ENCODE measurements around the gene SVOPL.

The SVOPL gene

GRCh38 chr7:138565451-138566114, 135.6 kb downstream of the SVOPL start:
- FAIRE-seq: no peak
- no peak for DNase-seq (ENCODE audit: low spot score)

DNA sequence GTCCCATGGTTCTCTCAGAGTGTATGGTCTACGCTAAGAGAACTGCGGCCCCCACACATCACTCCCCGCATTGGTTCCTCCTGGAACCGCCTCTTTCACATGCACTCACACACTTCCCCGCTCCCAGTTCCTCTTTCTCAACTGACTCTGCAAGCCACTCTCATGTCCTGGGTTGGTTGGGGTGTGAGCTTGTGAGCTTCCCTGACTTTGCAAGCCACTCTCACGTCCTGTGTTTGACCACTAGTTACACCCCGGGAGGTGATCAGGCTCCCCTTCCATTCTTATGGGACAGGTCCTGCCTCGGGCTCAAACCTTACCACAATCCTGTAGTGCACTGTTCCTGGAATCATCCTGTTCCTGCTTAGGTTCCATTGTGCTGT, 136.1 kb downstream of the SVOPL start:
- no peak for FAIRE-seq
- no peak for DNase-seq (ENCODE audit: low spot score)

DNA sequence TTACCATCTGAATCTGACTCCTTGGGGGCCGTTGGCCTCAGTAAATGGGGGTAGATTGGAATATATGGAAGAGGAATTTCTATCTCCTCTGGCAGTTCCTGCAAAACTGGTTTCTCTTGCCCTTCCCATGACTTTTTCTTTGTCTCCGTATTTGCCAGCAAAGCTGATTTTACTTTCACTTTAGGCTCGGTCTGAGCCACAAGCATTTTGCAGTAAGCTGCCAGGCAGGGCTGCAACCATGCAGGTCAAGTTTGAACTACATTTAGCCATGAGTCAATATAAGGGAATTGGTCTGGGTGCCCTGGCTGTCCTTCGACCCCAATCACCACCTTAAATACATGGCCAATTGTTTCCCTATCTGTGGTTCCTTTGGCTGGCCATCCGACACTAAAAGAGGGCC, 136.8 kb downstream of the SVOPL start:
- DNase-seq (ENCODE audit: low spot score): no peak
- FAIRE-seq: no peak

GRCh38 chr7:138563808-138564207, 137.4 kb downstream of the SVOPL start:
- DNase-seq (ENCODE audit: low spot score) (no peak), FAIRE-seq (no peak)

GRCh38 chr7:138559448-138559847, 141.7 kb downstream of the SVOPL start:
- no peak for DNase-seq (ENCODE audit: low spot score)
- FAIRE-seq: no peak

DNA sequence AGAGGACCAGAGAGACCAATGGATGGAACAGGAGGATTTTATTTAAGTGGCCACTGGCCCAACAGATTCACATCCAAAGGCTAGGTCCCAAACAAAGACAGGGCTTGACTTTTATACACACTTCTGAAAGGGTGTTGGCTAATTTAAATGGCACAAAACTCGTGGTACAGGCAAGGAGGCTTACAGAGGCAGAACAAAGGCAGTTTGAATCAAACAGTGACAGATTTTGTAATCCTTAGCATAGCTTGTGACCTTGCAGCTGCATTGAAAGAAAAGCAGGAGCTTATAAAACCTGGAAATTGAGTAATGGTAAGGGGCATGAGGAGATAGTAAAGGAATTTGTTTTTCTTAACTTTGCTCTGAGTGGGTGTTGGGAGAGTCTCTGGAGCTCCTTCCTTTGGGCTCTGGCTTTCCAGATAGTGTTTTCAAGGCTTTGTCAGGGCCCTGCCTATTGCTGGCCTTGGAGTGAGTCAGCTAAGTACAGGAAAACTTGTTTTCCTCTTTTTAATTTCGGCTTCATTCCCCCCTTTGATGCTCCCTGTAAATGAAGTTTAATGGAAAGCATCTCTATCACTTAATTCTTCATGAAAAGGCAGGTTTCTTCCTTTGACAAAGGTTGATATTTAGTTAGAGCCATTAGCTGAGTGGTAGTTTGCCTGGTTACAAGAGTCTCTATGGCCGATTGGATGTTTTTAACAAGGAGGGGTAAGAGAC, 144.2 kb downstream of the SVOPL start:
- DNase-seq (ENCODE audit: low spot score): no peak
- no peak for FAIRE-seq

DNA sequence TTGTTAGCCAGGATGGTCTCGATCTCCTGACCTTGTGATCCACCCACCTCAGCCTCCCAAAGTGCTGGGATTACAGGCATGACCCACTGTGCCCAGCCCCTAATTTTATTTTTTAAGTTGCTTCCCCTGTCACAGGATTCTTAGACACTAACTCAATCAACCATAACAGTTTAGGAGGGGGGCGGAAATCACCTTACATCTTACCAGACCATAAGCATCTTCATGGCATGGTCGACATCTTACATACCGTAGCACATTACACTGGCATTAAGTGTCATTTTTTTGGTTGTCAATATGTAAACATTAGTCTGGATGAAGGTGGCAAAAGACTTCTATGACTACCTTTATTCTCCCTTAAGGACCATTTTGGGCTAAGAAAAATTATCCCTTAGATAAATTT, 145.5 kb downstream of the SVOPL start:
- DNase-seq (ENCODE audit: low spot score): no peak
- no peak for FAIRE-seq

- FAIRE-seq (no peak), DNase-seq (ENCODE audit: low spot score) (no peak)
These were observed 146.5 kb downstream of the SVOPL start for GRCh38 chr7:138554674-138555073.

DNA sequence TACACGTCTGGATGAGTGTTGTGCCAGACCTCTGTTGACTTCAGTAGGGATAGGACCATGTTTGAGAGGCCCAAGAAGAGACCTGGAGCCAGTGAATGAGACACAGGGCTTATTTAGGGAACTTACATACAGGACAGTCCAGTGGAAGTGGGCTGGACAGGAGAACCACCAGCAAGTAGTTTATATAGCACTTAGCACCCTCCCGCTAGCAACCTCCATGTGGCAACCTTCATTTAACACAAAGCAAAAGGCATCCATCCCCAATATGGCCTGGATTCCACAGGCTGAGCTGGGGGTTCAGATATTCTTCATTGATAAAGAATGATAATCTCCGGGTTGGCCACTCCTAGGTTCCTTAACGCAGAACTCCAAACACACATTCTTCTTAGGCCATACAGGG, 147.4 kb downstream of the SVOPL start:
- FAIRE-seq (no peak), DNase-seq (ENCODE audit: low spot score) (no peak)

DNA sequence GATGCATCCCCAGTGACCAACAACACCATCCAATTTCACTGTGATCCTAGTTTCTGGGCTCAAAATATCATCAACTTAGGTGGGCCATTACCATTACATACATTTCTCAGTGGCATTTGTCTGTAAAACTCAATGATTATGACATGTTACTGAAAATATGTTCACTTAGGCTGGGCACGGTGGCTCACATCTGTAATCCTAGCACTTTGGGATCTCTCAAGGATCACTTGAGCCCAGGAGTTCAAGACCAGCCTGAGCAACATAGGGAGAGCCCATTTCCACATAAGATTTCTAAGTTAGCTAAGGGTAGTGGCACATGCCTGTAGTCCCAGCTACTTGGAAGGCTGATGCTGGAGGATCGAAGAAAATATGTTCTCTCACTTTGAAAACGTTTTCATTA, 150.1 kb downstream of the SVOPL start:
- no peak for DNase-seq (ENCODE audit: low spot score)
- FAIRE-seq: no peak

DNA sequence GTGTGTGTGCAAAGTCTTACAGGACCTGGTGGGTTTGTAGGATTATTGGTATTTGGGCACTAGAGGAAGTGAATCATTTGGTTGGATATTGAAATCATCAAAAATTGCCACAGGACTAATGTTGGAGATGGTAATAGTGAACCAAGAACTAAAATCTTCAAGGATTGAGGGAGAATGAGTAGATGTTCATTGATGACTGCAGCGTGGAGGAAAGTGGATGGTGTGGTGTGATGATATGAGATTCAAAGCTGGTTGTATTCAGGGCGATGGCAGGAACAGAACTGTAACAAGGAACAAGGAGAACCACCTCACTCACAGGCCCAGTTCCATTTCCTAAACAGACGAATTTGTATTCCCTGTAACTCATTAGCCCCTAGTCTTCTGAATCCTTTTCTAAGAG, 150.8 kb downstream of the SVOPL start:
- DNase-seq (ENCODE audit: low spot score) (no peak), FAIRE-seq (no peak)

GRCh38 chr7:138549082-138549481, 152.1 kb downstream of the SVOPL start:
- FAIRE-seq (no peak), DNase-seq (ENCODE audit: low spot score) (no peak)

DNA sequence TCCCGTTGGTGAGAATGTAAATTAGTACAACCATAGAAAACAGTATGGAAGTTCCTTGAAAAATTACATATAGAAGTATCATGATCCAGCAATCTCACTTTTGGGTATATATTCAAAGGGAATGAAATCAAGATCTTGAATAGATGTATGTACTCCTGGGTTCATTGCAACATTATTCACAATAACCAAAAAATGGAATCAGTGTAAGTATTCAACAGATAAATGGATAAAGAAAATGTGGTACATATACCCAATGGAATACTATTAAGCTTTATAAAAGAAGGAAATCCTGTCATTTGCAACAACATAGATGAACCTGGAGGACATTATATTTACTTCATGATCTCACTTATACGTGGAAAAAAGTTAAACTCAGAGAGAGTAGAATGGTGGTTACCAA, 154.3 kb downstream of the SVOPL start:
- no peak for FAIRE-seq
- no peak for DNase-seq (ENCODE audit: low spot score)

DNA sequence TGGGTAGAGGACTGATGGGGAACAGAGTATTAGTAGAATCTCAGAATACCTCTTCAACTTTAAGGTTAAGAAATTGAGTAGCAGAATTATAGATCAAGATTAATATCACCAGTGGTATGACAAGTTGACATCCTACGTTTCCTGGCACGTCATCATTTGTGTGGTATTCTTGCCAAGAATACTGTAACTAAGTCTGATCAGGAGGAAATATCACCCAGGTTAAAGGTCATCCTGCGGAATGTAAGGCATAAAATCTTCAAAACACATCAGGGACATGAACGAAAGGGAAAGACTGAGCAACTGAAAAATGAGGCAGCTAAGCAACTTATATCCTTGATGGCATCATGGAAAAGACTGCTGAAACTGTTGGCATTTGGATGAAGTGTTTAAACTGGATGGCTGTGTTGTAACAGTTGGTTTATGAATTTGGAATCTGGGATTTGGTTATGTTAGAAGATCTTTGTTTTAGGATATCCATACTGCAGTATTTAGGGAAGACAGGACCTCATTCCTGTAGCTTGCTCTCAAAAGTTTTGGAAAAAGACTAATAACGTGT, 155.0 kb downstream of the SVOPL start:
- no peak for DNase-seq (ENCODE audit: low spot score)
- FAIRE-seq: no peak

DNA sequence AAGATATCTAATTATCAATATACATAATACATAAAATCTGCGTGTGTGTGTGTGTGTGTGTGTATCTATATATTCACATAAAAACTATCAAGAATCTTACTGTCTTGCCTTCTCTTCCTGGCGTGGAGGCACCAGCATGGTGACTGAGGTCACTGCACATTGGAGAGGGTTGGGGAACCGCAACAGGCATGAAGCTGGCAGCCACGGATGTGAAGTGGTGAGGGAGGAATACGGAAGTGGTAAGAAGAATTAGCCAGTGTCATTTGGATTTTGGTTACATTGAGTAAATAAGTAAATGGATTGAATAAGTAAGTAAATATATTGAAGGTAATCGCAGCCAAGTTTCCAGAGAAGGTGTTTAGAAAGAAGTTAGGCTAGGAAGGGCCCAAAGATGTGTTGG, 156.0 kb downstream of the SVOPL start:
- no peak for FAIRE-seq
- no peak for DNase-seq (ENCODE audit: low spot score)
